Measurements from ENCODE around the gene SEL1L3. TPM values are rescaled to one million over a fixed set of nuclear protein-coding genes. Genes with fewer than 3 reads are reported as not detected.

The SEL1L3 gene
- total RNA-seq, 6 experiments from 2014 or later, result 5.0 to 33.6 (median 13.3) TPM

DNA sequence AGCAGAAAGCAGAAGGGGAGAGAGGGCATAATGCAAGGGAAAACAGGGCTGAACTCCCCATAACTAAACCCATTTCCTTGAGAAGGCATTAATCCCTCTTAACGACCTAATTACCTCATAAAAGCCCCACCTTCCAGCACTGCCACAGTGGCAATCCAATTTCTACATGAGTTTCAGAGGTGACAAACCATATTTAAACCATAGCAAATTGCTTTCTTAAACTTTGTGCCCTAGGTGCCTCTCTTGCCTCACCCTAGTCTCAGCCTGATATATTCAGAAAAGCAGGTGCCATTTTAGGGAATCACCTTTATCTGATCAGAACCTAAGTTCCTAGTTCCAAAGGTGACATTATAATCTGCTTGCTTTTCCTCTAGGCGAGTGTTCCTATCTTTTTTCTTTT is 158.3 kb downstream of the SEL1L3 start:
- DNase-seq, result no peak
- H3K9me3 ChIP-seq, result no peaks in the 10 kb centered on the region
- H3K27me3 ChIP-seq, result no peaks in the 10 kb centered on the region
- WGBS (ENCODE audit: insufficient coverage, low coverage, low lambda C conversion rate, missing lambda C conversion rate), result 26% methylated on average over 2 of the region's 2 CpGs
- no peak overlapping the region for H3K4me3 ChIP-seq
- H3K27ac ChIP-seq, result no peak overlapping the region
- no peaks in the 10 kb centered on the region for H3K4me1 ChIP-seq
- no peak for ATAC-seq
- intact Hi-C loops (cut with DNase I), result no loop called here
- TF ChIP-seq POLR2A (IDR thresholded peaks at IDR 0.05), result no peak
- TF ChIP-seq, protein P1, sequence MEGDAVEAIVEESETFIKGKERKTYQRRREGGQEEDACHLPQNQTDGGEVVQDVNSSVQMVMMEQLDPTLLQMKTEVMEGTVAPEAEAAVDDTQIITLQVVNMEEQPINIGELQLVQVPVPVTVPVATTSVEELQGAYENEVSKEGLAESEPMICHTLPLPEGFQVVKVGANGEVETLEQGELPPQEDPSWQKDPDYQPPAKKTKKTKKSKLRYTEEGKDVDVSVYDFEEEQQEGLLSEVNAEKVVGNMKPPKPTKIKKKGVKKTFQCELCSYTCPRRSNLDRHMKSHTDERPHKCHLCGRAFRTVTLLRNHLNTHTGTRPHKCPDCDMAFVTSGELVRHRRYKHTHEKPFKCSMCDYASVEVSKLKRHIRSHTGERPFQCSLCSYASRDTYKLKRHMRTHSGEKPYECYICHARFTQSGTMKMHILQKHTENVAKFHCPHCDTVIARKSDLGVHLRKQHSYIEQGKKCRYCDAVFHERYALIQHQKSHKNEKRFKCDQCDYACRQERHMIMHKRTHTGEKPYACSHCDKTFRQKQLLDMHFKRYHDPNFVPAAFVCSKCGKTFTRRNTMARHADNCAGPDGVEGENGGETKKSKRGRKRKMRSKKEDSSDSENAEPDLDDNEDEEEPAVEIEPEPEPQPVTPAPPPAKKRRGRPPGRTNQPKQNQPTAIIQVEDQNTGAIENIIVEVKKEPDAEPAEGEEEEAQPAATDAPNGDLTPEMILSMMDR (IDR thresholded peaks at IDR 0.05), result no peak
- no peaks in the 10 kb centered on the region for H3K36me3 ChIP-seq

DNA sequence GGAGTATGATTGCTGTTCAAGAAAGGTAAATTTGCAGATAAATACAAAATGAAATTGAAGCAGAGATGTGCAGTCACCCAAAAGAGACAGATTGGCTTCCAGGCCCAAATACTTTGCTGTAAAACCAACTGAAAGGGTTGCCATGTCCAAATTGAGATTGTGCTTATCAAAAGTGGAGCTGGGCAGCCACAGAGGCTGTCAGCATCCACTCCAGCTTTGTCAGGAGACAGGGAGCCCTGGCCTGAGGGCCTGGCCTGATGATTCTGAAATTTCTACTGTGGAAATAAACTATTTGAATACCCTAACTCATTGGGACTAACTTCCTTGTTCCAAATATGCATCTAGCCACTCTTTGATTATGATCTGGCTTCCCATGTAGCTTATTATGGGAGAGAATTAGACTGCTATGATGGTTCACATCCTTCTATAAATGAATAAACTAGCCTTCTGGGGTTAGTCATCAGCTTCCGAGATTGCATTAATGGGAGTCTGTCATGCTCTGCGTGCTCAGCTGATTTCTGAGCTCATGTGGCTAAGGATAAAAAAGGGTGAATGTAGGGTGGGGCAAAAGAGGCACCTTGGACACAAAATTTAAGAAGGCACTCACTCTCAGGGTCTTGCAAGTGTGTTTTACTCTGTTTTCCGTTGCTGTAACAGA is 158.9 kb downstream of the SEL1L3 start:
- Histone ChIP-seq H3K27ac (no peak overlapping the region), H3K4me3 (no peak overlapping the region), H3K9me3 (no peaks in the 10 kb centered on the region), H3K36me3 (no peaks in the 10 kb centered on the region), H3K4me1 (no peaks in the 10 kb centered on the region), H3K27me3 (no peaks in the 10 kb centered on the region)
- no peak for TF ChIP-seq POLR2A (IDR thresholded peaks at IDR 0.05)
- TF ChIP-seq, protein P1 (IDR thresholded peaks at IDR 0.05), result no peak
- intact Hi-C loops (cut with DNase I), result no loop called here
- DNase-seq, result no peak
- 67% methylated on average over 3 of the region's 3 CpGs for WGBS (ENCODE audit: insufficient coverage, low coverage, low lambda C conversion rate, missing lambda C conversion rate)
- no peak for ATAC-seq

DNA sequence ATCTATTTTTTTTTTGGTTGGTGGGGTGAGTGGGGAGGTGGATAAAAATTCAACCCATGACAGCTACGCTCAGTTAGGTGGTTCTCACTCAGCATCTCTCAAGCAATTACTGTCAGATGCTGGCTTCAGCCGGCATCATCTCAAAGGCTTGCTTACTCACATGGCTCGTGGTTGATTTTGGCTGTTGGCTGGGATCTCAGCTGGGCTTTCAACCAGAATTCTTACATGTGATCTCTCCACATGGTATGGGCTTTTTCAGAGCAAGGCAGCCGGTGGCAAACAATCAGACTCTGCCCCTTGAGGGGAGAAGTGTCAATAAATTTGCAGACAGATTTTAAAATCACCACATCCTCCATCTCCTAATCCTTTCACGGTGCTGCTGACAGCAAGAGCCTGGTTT is 159.9 kb downstream of the SEL1L3 start:
- DNase-seq (no peak), ATAC-seq (no peak)
- Histone ChIP-seq H3K4me3 (no peak overlapping the region), H3K27me3 (no peaks in the 10 kb centered on the region), H3K27ac (no peak overlapping the region), H3K4me1 (no peaks in the 10 kb centered on the region), H3K36me3 (no peaks in the 10 kb centered on the region), H3K9me3 (no peaks in the 10 kb centered on the region)
- intact Hi-C loops (cut with DNase I), result no loop called here
- 63% methylated on average over 5 of the region's 5 CpGs for WGBS (ENCODE audit: insufficient coverage, low coverage, low lambda C conversion rate, missing lambda C conversion rate)
- TF ChIP-seq, protein P1 (IDR thresholded peaks at IDR 0.05), result no peak
- TF ChIP-seq POLR2A (IDR thresholded peaks at IDR 0.05), result no peak

DNA sequence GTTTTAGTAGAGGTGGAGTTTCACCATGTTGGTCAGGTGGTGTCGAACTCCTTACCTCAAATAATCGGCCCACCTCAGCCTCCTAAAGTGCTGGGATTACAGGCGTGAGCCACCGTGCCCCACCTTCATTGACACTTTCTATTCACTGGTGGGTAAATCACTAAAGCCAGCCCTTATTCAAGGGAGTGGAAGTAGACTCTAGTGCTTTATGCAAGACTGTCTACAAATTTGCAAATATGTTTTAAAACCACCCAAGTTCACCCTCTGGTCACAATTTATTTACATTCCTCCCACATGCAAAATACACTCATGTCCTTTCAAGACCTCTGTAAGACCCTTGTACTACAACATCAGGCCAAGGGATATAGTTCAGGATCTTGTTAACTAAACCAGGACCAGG is 162.1 kb downstream of the SEL1L3 start:
- 70% methylated on average over 3 of the region's 4 CpGs for WGBS (ENCODE audit: insufficient coverage, low coverage, low lambda C conversion rate, missing lambda C conversion rate)
- intact Hi-C loops (cut with DNase I), result no loop called here
- ATAC-seq, result no peak

More for the DNA sequence above, 162.1 kb downstream of the SEL1L3 start:
- Histone ChIP-seq H3K36me3 (no peaks in the 10 kb centered on the region), H3K4me1 (no peaks in the 10 kb centered on the region), H3K27ac (no peak overlapping the region), H3K27me3 (no peaks in the 10 kb centered on the region), H3K9me3 (no peaks in the 10 kb centered on the region), H3K4me3 (no peak overlapping the region)
- TF ChIP-seq, protein P1 (IDR thresholded peaks at IDR 0.05), result no peak
- TF ChIP-seq POLR2A (IDR thresholded peaks at IDR 0.05), result no peak
- no peak for DNase-seq
